ENCODE results near the gene ZNF443.
"Not testable (repeated sequence)": the region's sequence is repeated elsewhere in the genome, so short reads cannot be mapped to it uniquely, and the experiment has no call there.

Gene ZNF443

DNA sequence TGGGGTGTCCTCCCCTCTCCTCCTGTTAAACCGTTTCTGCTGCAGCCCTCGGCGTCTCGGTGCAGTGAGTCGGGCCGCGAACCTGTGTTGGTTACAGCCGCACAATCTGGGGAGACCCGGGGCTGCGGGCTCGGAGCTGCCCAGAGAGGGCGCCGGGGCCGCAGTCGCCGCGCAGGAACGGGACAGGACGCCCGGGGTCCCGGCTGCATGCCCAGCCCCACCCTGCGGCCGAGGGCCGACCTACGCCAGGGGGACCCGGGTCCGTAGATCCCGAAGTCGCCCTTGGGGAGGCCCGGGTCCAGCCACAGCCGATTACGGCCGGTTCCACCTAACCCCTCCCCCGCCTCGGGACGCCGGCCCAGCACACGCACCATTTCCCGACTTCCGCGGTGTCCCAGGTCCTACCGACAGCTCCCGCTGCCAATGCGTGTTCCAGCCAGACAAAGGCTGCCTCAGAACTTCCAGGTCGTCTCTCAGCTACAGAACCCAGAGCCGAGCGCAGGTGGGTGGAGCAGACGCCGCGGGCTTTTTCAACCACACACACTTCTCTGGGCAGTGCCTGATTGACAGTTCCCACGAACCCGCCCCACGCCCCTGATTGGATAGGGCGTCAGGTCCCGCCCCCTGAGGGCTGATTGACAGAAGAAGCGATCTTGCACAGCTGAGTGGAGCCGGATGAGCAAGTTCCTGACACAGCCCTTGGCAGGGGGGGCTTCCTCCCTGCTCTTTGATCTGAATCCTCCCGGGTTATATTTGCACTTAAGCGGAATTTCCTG lies at the start of gene ZNF443:
ZNF443 (minus strand) TSS at position 481 of the 776 bp plus-strand sequence; CDS start at position 374, 107 bp downstream.
- Histone ChIP-seq H3K27me3 (ENCODE audit: insufficient read depth, low read length) (no peaks in the 10 kb centered on the region), H3K27ac (ENCODE audit: low read depth, low read length) (peak within 1 kb of the TSS; percentile 55; the same call in 1 of the 2 replicates), H3K36me3 (ENCODE audit: insufficient read depth, low read length) (no peaks in the 10 kb centered on the region), H3K4me1 (ENCODE audit: control insufficient read depth, insufficient read depth, low read length, unreplicated experiment) (no peaks in the 10 kb centered on the region), H3K79me2 (ENCODE audit: control insufficient read depth, insufficient read depth, low read length, unreplicated experiment) (no peaks in the 10 kb centered on the region), H2AFZ (ENCODE audit: low read length, unreplicated experiment) (peak within 1 kb of the TSS; percentile 99), H3K4me3 (ENCODE audit: low read depth, low read length) (peak within 1 kb of the TSS; percentile 83)

DNA sequence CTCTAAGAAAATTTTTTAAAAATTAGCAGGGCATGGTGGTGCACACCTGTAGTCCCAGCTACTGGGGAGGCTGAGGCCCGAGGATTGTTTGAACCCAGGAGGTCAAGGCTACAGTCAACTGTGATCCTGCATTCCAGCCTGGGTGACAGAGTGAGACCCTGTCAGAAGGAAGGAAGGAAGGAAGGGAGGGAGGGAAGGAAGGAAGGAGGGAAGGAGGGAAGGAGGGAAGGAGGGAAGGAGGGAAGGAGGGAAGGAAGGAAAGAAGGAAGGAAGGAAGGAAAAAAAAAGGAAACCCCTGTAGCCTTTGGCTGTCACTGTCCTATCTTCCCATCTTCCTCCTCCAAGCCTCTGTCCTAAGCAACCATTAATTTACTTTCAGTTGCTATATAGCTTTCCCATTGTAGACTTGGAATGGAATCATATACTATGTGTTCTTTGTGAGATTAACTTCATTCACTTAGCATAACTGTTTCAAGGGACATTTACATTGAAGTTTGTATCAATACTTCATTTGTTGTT lies 45.5 kb upstream of the ZNF443 start:
- H3K36me3 ChIP-seq (ENCODE audit: insufficient read depth, low read length); H3K27me3 ChIP-seq (ENCODE audit: insufficient read depth, low read length); H3K27ac ChIP-seq (ENCODE audit: low read depth, low read length); H3K4me1 ChIP-seq (ENCODE audit: control insufficient read depth, insufficient read depth, low read length, unreplicated experiment); H2AFZ ChIP-seq (ENCODE audit: low read length, unreplicated experiment); H3K4me3 ChIP-seq (ENCODE audit: low read depth, low read length): not testable (repeated sequence)
- peaks cover 10% of the 10 kb centered on the region for H3K79me2 ChIP-seq (ENCODE audit: control insufficient read depth, insufficient read depth, low read length, unreplicated experiment)

DNA sequence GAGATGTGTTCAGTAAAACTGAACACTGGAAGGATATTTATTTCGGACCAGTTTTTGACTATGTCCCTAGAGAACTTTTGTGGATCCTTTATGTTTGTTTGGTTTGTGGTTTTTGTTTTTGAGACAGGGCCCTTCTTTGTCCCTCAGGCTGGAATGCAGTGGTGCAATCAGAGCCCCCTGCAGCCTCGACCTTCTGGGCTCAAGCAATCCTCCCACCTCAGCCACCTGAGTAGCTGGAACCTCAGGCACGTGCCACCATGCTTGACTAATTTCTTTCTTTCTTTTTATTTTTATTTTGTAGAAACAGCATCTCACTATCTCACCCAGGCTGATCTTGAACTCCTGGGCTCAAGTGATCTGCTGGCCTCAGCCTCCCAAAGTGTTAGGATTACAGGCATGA lies 44.8 kb upstream of the ZNF443 start:
- no peaks in the 10 kb centered on the region for H3K27me3 ChIP-seq (ENCODE audit: insufficient read depth, low read length)
- no peaks in the 10 kb centered on the region for H3K4me1 ChIP-seq (ENCODE audit: control insufficient read depth, insufficient read depth, low read length, unreplicated experiment)
- H3K27ac ChIP-seq (ENCODE audit: low read depth, low read length) = no peak overlapping the region
- H3K36me3 ChIP-seq (ENCODE audit: insufficient read depth, low read length) = no peaks in the 10 kb centered on the region
- H3K4me3 ChIP-seq (ENCODE audit: low read depth, low read length) = no peak overlapping the region
- H3K79me2 ChIP-seq (ENCODE audit: control insufficient read depth, insufficient read depth, low read length, unreplicated experiment) = peaks cover 10% of the 10 kb centered on the region
- H2AFZ ChIP-seq (ENCODE audit: low read length, unreplicated experiment) = no peak overlapping the region

- H3K27ac ChIP-seq (ENCODE audit: low read depth, low read length) = no peak overlapping the region
- H3K4me1 ChIP-seq (ENCODE audit: control insufficient read depth, insufficient read depth, low read length, unreplicated experiment) = no peaks in the 10 kb centered on the region
- H2AFZ ChIP-seq (ENCODE audit: low read length, unreplicated experiment) = peak overlapping the region; percentile 97
- peaks cover 10% of the 10 kb centered on the region for H3K79me2 ChIP-seq (ENCODE audit: control insufficient read depth, insufficient read depth, low read length, unreplicated experiment)
- H3K27me3 ChIP-seq (ENCODE audit: insufficient read depth, low read length) = no peaks in the 10 kb centered on the region
- no peaks in the 10 kb centered on the region for H3K36me3 ChIP-seq (ENCODE audit: insufficient read depth, low read length)
- H3K4me3 ChIP-seq (ENCODE audit: low read depth, low read length) = peak overlapping the region; percentile 87
Observed at GRCh38 chr19:12485052-12485416, 44.2 kb upstream of the ZNF443 start.

DNA sequence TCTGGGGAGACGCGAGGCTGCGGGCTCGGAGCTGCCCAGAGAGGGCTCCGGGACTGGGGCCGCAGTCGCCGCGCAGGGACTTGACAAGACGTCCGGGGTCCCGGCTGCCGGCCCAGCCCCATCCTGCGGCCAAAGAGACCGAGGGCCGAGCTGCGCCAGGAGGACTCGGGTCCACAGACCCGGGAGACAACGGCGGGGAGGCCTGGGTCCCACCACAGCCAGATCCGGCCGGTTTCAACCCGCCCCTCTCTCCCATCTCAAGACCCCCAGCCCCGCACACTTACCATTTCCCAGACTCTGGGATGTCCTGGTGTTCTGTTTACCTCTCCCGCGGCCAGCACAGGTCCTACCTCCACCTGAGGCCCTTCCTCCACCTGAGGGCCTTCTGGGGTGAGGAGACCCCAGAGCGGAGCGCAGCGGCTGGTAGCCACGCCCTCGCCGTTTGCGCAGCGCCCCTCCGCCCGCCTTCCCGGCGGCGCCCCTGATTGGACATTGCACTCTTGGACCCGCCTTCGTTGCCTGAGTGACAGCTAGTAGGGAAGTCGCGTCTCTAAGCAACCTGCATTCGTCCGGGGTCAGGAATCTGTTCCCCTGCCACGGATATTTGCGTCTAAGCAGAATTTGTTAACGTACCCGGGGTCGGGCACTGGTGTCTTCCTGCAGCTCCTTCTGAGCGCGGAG lies 43.7 kb upstream of the ZNF443 start, which contains the start of gene ZNF709:
ZNF709 (minus strand) TSS at position 446 of the 681 bp plus-strand sequence; CDS start at position 287, 159 bp downstream.
- Histone ChIP-seq H3K36me3 (ENCODE audit: insufficient read depth, low read length) (no peaks in the 10 kb centered on the region), H3K27ac (ENCODE audit: low read depth, low read length) (no peak within 1 kb of the TSS; the same call in 1 of the 2 replicates), H3K4me3 (ENCODE audit: low read depth, low read length) (peak within 1 kb of the TSS; percentile 87)

DNA sequence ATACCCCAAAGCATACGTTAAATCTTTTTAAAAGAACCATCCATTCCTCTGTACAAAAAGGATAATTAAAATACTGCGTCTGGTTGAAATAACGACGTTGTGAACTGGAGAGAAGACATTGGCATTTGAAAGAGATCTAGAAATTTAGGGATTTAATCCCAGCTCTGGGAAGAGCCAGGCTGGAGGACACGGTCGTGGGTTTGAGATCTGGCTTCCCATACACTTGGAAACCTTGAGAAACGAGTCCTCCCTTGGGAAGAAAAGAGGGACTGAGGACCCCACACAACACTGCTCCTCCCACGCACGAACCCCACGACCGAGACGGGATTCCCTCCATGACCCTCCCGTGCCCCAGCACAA lies 43.2 kb upstream of the ZNF443 start:
- peak overlapping the region; percentile 87 for H3K4me3 ChIP-seq (ENCODE audit: low read depth, low read length)
- H3K27ac ChIP-seq (ENCODE audit: low read depth, low read length) = no peak overlapping the region
- H3K27me3 ChIP-seq (ENCODE audit: insufficient read depth, low read length) = no peaks in the 10 kb centered on the region
- H3K4me1 ChIP-seq (ENCODE audit: control insufficient read depth, insufficient read depth, low read length, unreplicated experiment) = no peaks in the 10 kb centered on the region
- no peaks in the 10 kb centered on the region for H3K36me3 ChIP-seq (ENCODE audit: insufficient read depth, low read length)
- H2AFZ ChIP-seq (ENCODE audit: low read length, unreplicated experiment) = peak overlapping the region; percentile 63
- H3K79me2 ChIP-seq (ENCODE audit: control insufficient read depth, insufficient read depth, low read length, unreplicated experiment) = peaks cover 10% of the 10 kb centered on the region

More for the DNA sequence above, 43.7 kb upstream of the ZNF443 start, which contains the start of gene ZNF709:
- H3K4me1 ChIP-seq (ENCODE audit: control insufficient read depth, insufficient read depth, low read length, unreplicated experiment) = no peaks in the 10 kb centered on the region
- peak within 1 kb of the TSS; percentile 97 for H2AFZ ChIP-seq (ENCODE audit: low read length, unreplicated experiment)
- peaks cover 10% of the 10 kb centered on the region for H3K79me2 ChIP-seq (ENCODE audit: control insufficient read depth, insufficient read depth, low read length, unreplicated experiment)
- H3K27me3 ChIP-seq (ENCODE audit: insufficient read depth, low read length) = no peaks in the 10 kb centered on the region

GRCh38 chr19:12482509-12482886 lies 41.7 kb upstream of the ZNF443 start:
- Histone ChIP-seq H2AFZ (ENCODE audit: low read length, unreplicated experiment) (no peak overlapping the region), H3K36me3 (ENCODE audit: insufficient read depth, low read length) (no peaks in the 10 kb centered on the region), H3K27ac (ENCODE audit: low read depth, low read length) (no peak overlapping the region), H3K27me3 (ENCODE audit: insufficient read depth, low read length) (no peaks in the 10 kb centered on the region), H3K4me1 (ENCODE audit: control insufficient read depth, insufficient read depth, low read length, unreplicated experiment) (no peaks in the 10 kb centered on the region), H3K4me3 (ENCODE audit: low read depth, low read length) (no peak overlapping the region), H3K79me2 (ENCODE audit: control insufficient read depth, insufficient read depth, low read length, unreplicated experiment) (peaks cover 10% of the 10 kb centered on the region)

- Histone ChIP-seq H3K79me2 (ENCODE audit: control insufficient read depth, insufficient read depth, low read length, unreplicated experiment) (peaks cover 10% of the 10 kb centered on the region), H3K27me3 (ENCODE audit: insufficient read depth, low read length) (no peaks in the 10 kb centered on the region), H3K27ac (ENCODE audit: low read depth, low read length) (no peak overlapping the region), H3K36me3 (ENCODE audit: insufficient read depth, low read length) (no peaks in the 10 kb centered on the region), H3K4me3 (ENCODE audit: low read depth, low read length) (no peak overlapping the region), H2AFZ (ENCODE audit: low read length, unreplicated experiment) (no peak overlapping the region), H3K4me1 (ENCODE audit: control insufficient read depth, insufficient read depth, low read length, unreplicated experiment) (no peaks in the 10 kb centered on the region)
Observed at GRCh38 chr19:12481781-12482508, 41.1 kb upstream of the ZNF443 start.

GRCh38 chr19:12478234-12478941 lies 37.6 kb upstream of the ZNF443 start:
- Histone ChIP-seq H3K79me2 (ENCODE audit: control insufficient read depth, insufficient read depth, low read length, unreplicated experiment) (peaks cover 5% of the 10 kb centered on the region), H3K27me3 (ENCODE audit: insufficient read depth, low read length) (no peaks in the 10 kb centered on the region), H2AFZ (ENCODE audit: low read length, unreplicated experiment) (no peak overlapping the region), H3K4me3 (ENCODE audit: low read depth, low read length) (no peak overlapping the region), H3K4me1 (ENCODE audit: control insufficient read depth, insufficient read depth, low read length, unreplicated experiment) (no peaks in the 10 kb centered on the region), H3K36me3 (ENCODE audit: insufficient read depth, low read length) (no peaks in the 10 kb centered on the region), H3K27ac (ENCODE audit: low read depth, low read length) (no peak overlapping the region)

DNA sequence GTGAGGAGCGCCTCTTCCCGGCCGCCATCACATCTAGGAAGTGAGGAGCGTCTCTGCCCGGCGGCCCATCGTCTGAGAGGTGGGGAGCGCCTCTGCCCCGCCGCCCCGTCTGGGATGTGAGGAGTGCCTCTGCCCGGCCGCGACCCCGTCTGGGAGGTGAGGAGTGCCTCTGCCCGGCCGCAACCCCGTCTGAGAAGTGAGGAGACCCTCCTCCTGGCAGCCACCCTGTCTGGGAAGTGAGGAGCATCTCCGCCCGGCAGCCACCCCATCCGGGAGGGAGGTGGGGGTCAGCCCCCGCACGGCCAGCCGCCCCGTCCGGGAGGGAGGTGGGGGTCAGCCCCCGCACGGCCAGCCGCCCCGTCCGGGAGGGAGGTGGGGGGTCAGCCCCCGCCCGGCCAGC lies 26.8 kb upstream of the ZNF443 start:
- H3K79me2 ChIP-seq (ENCODE audit: control insufficient read depth, insufficient read depth, low read length, unreplicated experiment); H2AFZ ChIP-seq (ENCODE audit: low read length, unreplicated experiment); H3K4me1 ChIP-seq (ENCODE audit: control insufficient read depth, insufficient read depth, low read length, unreplicated experiment); H3K27ac ChIP-seq (ENCODE audit: low read depth, low read length); H3K27me3 ChIP-seq (ENCODE audit: insufficient read depth, low read length); H3K4me3 ChIP-seq (ENCODE audit: low read depth, low read length): not testable (repeated sequence)
- peaks cover 18% of the 10 kb centered on the region for H3K36me3 ChIP-seq (ENCODE audit: insufficient read depth, low read length)
